ENCODE data around the gene COL28A1.

The COL28A1 gene

DNA sequence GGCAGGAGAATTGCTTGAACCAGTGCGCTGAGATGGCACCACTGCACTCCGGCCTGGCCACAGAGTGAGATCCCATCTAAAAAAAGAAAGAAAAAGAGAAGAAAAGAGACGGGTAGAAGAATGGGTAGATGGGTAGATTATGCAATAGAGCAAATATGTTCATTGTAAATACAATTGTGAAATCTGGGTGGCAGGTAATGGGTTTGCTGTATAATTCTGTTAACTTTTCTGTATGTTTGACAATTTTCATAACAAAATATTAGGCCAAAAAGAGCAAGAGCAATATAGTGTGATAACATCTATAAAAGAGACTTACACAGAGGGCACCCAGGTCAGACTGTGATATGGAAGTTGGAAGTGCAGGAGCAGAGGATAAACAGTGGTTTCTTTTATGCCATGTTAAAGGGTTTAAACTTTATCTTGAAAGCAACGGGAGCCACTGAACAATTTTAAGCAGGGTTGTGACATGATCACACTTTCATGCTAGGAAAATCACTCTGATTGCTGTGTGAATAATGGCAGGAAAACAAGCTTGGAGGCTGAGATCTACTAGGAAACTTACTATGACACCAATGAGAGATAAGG, 6.7 kb upstream of the COL28A1 start:
- no peak for TF ChIP-seq CTCF (IDR thresholded peaks at IDR 0.05; ENCODE audit: extremely low read depth, insufficient read depth, missing control alignments)
- no peak for DNase-seq (ENCODE audit: low spot score)
- in situ Hi-C loops (cut with MboI; ENCODE audit: low pct_unique_long_range_greater_than_20kb, low sequenced_read_pairs, unreplicated experiment) = no loop called here

DNA sequence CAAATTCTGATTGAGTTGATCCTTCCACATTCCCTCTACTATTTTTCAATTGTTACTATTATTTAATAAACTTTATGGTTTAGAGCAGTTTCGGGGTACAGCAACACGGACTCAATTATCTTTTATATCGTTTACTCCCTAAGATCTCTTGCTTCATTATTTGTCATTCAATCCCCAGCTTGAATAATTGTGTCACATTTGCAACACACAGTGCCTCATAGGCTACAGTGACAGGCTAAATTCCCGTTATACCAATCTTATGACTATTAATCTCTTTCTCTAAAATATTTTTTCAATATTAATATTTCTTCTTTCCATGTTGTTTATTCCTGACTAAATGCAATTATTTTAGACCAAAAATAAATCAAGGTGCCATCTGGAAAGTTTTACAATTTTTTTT, 4.0 kb upstream of the COL28A1 start:
- in situ Hi-C loops (cut with MboI; ENCODE audit: low pct_unique_long_range_greater_than_20kb, low sequenced_read_pairs, unreplicated experiment) = loop anchor here (10.0 kb wide), 1 partner anchor 425 kb away; no protein-coding TSS in a partner anchor

GRCh38 chr7:7539152-7539551, 3.5 kb upstream of the COL28A1 start:
- in situ Hi-C loops (cut with MboI; ENCODE audit: low pct_unique_long_range_greater_than_20kb, low sequenced_read_pairs, unreplicated experiment) = loop anchor here (10.0 kb wide), 1 partner anchor 424 kb away; no protein-coding TSS in a partner anchor
- DNase-seq (ENCODE audit: low spot score) = no peak
- TF ChIP-seq CTCF (IDR thresholded peaks at IDR 0.05; ENCODE audit: extremely low read depth, insufficient read depth, missing control alignments) = no peak

More for the DNA sequence above, 4.0 kb upstream of the COL28A1 start:
- DNase-seq (ENCODE audit: low spot score) = no peak
- no peak for TF ChIP-seq CTCF (IDR thresholded peaks at IDR 0.05; ENCODE audit: extremely low read depth, insufficient read depth, missing control alignments)

DNA sequence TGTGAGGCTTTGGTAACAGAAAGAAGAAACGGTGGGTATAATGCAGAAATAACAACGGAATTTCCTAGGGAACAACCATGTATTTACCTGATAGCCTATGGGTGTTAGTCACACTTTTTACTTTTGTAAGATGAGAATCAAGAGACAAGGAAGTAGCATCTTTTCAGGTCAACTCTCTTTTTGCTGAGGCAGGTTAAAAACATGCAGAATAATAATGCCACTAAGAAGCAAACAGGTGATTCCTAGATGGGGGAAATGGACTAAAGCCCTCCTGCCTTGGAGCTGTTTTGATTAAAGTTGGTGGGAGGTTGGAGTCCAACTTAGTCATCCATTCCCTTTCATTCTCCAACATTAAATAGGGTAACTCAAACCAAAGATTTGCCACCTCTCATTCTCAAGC, 2.0 kb upstream of the COL28A1 start:
- no peak for DNase-seq (ENCODE audit: low spot score)
- no peak for TF ChIP-seq CTCF (IDR thresholded peaks at IDR 0.05; ENCODE audit: extremely low read depth, insufficient read depth, missing control alignments)
- in situ Hi-C loops (cut with MboI; ENCODE audit: low pct_unique_long_range_greater_than_20kb, low sequenced_read_pairs, unreplicated experiment) = loop anchor here (10.0 kb wide), 1 partner anchor 423 kb away; no protein-coding TSS in a partner anchor

- DNase-seq (ENCODE audit: low spot score) = no peak
- in situ Hi-C loops (cut with MboI; ENCODE audit: low pct_unique_long_range_greater_than_20kb, low sequenced_read_pairs, unreplicated experiment) = loop anchor here (10.0 kb wide), 1 partner anchor 422 kb away; no protein-coding TSS in a partner anchor
- TF ChIP-seq CTCF (IDR thresholded peaks at IDR 0.05; ENCODE audit: extremely low read depth, insufficient read depth, missing control alignments) = no peak
Measured at GRCh38 chr7:7536396-7537019, 835 bp upstream of the COL28A1 start.

DNA sequence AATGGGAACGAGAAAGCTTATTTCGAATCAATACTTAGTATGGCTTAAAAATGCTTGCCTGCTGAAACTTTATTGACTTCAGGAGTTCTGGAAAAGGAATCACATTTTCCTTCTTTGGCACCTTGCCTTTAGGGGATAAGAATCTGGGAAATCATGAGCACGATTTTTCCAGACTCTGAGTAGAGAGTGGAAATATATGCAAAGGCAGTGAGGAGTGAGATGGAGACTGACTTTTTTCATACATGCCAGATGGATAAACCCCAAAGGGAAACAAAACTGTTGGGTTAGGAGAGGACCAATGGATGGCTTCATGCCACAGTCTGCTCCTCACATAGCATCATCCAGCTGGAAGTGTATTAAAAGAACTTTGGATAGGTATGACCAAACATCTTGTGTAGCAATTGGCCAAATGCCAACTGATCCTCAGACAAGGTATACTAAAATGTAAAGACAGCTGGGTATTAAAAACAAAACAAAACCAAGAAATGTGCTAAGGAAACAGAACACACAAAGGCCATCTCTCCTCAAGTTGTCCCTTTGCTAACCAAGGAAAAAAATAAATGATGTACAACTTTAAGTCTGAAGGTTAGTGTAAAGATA, 1.7 kb downstream of the COL28A1 start:
- in situ Hi-C loops (cut with MboI; ENCODE audit: low pct_unique_long_range_greater_than_20kb, low sequenced_read_pairs, unreplicated experiment) = loop anchor here (10.0 kb wide), 1 partner anchor 419 kb away; no protein-coding TSS in a partner anchor
- no peak for TF ChIP-seq CTCF (IDR thresholded peaks at IDR 0.05; ENCODE audit: extremely low read depth, insufficient read depth, missing control alignments)
- DNase-seq (ENCODE audit: low spot score) = no peak

Data from GM13977 (cell line).